Left lobe of liver (tissue), 2 donors: ENCODE measurements around the gene ZSWIM3. TPM values are rescaled to one million over a fixed set of nuclear protein-coding genes. Genes with fewer than 3 reads are reported as not detected.
A peak's percentile ranks its signal among the peaks of the same experiment; 100 is the strongest.
"Not testable (repeated sequence)": the region's sequence is repeated elsewhere in the genome, so short reads cannot be mapped to it uniquely, and the experiment has no call there.

Experiments used
- ATAC-seq: fragments of 200-7000 bp; cut with Tn5 transposase; one replicate; pipeline ENCODE4 v1.9.1; 2020; ENCODE audit warnings: mild to moderate bottlenecking, moderate library complexity
- DNase-seq: peaks from one replicate; pipeline ENCODE4 v3.0.0-alpha.2; 2020; ENCODE audit warnings: low spot score
- total RNA-seq: library from RNA; stranded (reverse); gene quantifications from one replicate; pipeline ENCODE4 v1.2.1, GENCODE V29; 2021
- donor health status: DM: no; HTN: no; CAD: no; lungs with moderate emphysema.
- donor health status: DM: no; HTN: yes; CAD: no.

ZSWIM3 gene
- total RNA-seq = 1.6 TPM

GRCh38 chr20:45857114-45857881 lies at the start of gene ZSWIM3, which contains the start of gene ACOT8:
Gene ZSWIM3, plus strand, starts transcription at chr20:45857614. Its CDS starts 212 bp downstream, at chr20:45857826.
Gene ACOT8, minus strand, starts transcription at chr20:45857392. Its CDS starts 77 bp downstream, at chr20:45857315.
- DNase-seq (peak; percentile 96), ATAC-seq (peak; percentile 99)

DNA sequence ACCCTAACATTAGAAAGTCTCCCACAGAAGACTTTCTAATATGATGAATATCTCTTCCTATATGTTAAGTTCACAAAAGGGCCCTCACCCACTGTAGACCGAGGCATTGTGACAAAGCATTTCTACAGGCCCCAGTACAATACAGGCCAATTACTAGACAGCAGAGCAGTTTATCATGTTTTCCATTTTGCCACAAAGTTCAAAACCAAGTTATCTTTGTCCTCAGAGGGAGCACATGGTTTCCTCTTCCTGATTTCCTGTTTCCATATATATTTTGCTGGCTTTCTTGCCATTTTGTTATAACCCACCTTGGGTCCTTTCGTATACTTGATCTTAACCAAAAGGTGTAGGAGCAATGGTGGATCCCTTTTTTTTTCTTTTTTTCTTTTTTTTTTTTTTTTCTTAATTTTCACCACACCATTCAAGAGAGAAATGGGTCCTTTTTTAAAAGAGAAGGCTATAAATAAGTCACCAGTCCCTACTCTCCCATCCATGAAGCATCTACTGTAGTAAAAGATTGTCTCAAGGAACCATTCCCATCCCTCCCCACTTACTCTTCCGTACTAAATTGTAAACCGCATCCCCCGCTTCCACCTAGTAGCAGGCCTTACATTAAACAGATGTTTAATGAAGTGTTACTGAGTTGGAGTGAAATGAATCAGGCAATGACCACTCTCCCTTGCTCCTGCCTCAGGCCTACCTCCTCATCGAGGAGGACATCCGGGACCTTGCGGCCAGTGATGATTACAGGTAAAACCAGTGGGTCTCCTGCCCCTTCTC lies 47.0 kb upstream of the ZSWIM3 start:
- ATAC-seq = no peak

DNA sequence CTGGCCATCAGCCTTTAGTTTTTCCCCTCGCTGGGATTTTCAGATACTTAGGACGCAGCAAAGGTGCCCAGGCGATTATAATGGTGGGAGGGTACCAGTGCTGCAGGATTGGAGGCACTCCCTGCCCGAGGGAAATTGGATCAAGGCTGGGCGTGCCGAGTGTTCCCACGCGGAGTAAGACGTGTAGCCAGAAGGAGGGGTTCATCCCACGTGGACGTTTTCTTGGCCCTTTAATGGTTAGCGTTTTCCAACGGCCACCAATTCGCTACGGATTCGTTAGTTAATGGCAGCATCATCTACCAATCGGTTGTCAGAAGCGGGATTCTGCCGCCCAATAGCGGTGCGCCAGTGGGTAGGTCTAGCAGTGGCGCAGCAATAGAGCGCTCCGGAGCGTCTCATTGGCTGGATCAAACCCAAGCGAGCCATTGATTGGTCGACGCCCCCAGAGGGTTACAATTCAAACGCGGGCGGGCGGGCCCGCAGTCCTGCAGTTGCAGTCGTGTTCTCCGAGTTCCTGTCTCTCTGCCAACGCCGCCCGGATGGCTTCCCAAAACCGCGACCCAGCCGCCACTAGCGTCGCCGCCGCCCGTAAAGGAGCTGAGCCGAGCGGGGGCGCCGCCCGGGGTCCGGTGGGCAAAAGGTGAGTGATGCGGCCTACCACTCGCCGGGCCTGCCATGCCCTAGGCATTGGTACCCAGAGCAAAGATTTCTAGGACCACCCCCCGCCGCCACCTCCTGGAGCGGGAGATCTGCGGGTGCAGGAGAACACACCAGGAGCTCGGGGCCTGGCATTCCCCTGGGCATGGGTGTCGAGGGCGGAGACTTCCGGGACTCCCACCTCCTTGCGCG lies 45.0 kb upstream of the ZSWIM3 start, which contains the start of gene UBE2C:
Gene UBE2C, plus strand, starts transcription at position 488 of the 849 bp plus-strand sequence. Its CDS starts 52 bp downstream, at position 540.
- peak; percentile 96 for DNase-seq
- peak; percentile 97 for ATAC-seq

More for the DNA sequence above, 47.0 kb upstream of the ZSWIM3 start:
- no peak for DNase-seq

DNA sequence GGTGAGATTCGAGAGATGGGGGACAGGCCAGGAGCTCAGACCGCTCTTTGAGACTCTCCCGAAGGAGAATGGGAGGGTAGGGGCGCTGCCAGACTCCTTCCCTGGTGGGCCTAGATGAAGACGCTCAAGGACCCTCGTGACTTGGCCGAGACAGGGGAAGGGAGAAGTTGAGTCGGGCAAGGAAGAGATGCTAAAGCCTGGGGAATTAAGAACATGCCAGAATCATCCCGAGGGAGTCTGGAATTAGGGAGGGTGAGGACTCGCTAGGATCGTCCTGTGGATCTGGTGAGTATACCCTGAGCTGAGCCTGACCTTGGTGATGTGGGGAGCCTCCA lies 44.4 kb upstream of the ZSWIM3 start:
- ATAC-seq (no peak), DNase-seq (no peak)

- DNase-seq = no peak
- ATAC-seq = no peak
Observed at GRCh38 chr20:45813489-45813888, 43.9 kb upstream of the ZSWIM3 start.

DNA sequence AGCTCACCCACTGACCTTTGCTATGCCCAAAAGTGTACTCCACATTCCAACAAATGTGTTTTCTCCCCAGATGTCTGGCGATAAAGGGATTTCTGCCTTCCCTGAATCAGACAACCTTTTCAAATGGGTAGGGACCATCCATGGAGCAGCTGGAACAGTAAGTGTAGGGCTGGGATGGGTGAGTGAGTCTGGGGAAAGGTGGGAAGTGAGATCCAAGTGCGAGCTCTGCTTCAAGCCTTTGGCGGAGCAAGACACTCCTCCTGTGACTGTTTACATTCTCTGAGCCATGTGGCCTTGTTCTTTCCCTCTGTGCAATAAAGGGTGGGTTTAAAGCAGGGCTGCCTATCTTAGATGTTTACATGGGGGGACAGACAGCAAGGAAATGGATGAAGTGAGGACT lies 43.1 kb upstream of the ZSWIM3 start:
- no peak for ATAC-seq
- DNase-seq = no peak

DNA sequence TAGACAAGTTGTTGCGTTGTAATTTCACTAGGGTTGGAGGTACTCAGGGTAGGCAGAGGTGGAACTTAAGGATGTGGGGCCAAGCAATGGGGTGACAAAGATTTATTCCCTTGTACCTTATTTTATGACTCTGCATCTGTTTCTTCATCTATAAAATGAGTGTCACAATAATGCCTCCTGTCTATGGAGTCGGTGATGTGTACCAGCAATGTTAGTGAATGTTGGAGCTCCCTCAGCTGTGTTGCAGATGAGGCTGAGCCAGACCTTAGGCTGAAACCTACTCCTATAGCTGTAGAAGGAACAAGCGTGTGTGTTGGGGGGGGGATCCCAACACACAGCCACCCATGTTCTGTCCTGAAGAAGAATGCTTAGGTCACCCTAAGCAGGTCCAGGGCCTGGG lies 40.5 kb upstream of the ZSWIM3 start:
- ATAC-seq (no peak), DNase-seq (no peak)

DNA sequence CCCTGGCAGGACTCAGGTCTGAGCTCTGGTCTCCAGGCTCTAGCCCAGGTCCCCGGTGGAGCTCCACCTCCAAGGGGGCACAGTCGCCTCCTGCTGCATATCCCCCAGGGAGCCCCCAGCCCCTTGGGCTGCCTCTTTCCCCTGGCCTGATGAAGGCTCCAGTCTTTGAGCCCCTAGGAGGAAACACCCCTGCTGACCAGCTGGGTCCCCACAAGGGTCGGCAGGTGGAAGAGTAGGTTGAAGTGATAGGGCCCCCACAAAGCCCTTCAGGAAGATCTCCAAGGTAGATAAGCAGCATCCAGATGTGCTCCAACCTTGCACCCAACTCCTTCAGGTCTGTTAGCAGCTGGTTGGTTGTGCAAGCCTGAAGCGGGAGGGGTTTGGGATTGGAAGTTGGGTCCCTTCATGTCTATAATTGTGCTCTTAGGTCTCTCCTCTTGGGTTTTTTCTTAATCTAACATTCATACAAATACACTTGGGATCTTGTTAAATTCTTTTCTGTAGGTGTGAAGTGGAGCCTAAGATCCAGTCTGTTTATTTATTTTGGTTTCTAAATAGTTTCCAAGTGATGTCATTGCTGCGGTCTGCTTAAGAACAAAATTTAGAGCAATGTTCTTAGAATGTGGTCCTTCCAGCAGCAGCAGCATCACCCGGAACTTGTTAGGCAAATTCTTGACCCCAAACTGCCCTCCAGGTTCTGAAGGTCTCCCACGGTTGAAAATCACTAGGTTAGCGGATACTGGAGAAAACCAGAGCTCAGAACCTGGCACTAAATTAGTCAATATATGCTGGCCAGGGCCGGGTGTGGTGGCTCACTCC lies 39.8 kb upstream of the ZSWIM3 start:
- ATAC-seq = no peak
- DNase-seq = no peak

GRCh38 chr20:45818239-45818638 lies 39.2 kb upstream of the ZSWIM3 start:
- DNase-seq (no peak), ATAC-seq (no peak)

- no peak for ATAC-seq
- DNase-seq = no peak
Observed at GRCh38 chr20:45819466-45819865, 37.9 kb upstream of the ZSWIM3 start.

- DNase-seq (no peak), ATAC-seq (no peak)
Observed at GRCh38 chr20:45821947-45822346, 35.5 kb upstream of the ZSWIM3 start.

DNA sequence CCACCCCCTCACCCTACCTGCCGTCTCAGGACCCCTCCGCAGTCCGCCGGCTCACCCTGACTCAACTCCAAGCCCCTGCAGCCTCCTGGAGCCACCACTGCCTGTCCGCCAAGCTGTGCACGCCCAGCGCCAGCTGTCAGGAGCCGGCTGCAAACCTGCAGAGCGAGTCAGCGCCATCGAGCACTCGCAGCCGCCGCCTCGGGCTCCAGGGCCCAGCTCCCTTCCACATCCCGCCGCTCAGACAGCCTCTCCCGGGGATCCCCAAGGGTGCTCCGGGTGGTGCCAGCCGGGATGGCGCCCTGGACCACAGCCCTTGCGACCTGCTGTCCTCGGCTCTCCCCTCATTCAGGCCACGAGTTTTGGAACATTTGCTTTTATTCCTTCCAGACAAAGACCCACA lies 34.6 kb upstream of the ZSWIM3 start:
- ATAC-seq (no peak), DNase-seq (no peak)

GRCh38 chr20:45823949-45824835 lies 33.2 kb upstream of the ZSWIM3 start:
- peak; percentile 89 for ATAC-seq
- no peak for DNase-seq

GRCh38 chr20:45826381-45827019 lies 30.9 kb upstream of the ZSWIM3 start:
- ATAC-seq (no peak), DNase-seq (no peak)

- ATAC-seq (no peak), DNase-seq (no peak)
Observed at GRCh38 chr20:45827030-45827652, 30.3 kb upstream of the ZSWIM3 start, which contains the start of gene TNNC2. Gene TNNC2, minus strand, starts transcription at chr20:45827312. Its CDS starts 64 bp downstream, at chr20:45827248.

- DNase-seq = no peak
- no peak for ATAC-seq
Observed at GRCh38 chr20:45827712-45828111, 29.7 kb upstream of the ZSWIM3 start.

DNA sequence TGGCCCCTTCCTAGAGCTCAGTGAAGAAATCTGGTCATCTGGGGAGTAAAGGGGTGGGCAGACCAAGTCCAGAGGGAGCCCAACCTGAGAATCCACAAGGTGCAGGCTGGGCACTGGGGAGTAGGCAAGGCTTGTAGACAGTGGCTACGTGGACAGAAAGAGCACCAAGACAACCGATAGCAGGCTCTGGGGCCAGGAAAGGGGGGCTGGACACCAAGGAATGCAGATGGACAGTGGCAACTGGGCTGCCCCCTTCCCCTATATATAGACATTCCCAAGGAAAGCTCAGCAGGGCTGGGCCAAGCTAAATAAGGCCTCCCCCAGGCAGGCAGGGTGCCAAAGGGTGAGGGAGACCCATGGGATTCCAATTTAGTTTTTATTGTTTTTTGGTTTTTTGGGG lies 28.8 kb upstream of the ZSWIM3 start:
- DNase-seq (no peak), ATAC-seq (no peak)

DNA sequence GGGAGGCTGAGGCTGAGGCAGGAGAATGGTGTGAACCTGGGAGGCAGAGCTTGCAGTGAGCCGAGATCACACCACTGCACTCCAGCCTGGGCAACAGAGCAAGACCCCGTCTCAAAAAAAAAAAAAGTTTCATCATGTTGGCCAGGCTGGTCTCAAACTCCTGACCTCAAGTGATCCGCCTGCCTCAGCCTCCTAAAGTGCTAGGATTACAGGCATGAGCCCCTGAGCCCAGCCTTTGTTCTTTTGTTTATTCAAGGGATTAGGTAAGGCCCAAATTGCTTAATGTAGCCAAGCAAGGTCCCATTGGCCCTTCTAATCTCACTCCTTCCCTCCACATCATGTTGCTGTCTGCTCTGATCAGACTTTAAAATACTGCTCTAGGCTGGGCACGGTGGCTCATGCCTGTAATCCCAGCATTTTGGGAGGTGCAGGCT lies 27.7 kb upstream of the ZSWIM3 start:
- not testable (repeated sequence) for DNase-seq, ATAC-seq
